GM12865 (cell line): ENCODE measurements around the gene MKX.

Source experiments
- DNase-seq: peaks from one replicate; pipeline ENCODE4 v3.0.0; 2010; ENCODE audit warnings: low read depth
- H3K4me3 ChIP-seq: 2 replicates; pipeline ENCODE4 v1.5.1; 2011; ENCODE audit warnings: mild to moderate bottlenecking, low read depth, low read length, control low read depth
- TF ChIP-seq, protein P1 (sequence below): IDR thresholded peaks from 2 replicates; pipeline ENCODE4 v1.5.1; 2011; ENCODE audit warnings: low read length, control low read depth, low read depth, inconsistent platforms; ENCODE audit not compliant: insufficient read depth; ENCODE audit errors: missing control alignments

The MKX gene

DNA sequence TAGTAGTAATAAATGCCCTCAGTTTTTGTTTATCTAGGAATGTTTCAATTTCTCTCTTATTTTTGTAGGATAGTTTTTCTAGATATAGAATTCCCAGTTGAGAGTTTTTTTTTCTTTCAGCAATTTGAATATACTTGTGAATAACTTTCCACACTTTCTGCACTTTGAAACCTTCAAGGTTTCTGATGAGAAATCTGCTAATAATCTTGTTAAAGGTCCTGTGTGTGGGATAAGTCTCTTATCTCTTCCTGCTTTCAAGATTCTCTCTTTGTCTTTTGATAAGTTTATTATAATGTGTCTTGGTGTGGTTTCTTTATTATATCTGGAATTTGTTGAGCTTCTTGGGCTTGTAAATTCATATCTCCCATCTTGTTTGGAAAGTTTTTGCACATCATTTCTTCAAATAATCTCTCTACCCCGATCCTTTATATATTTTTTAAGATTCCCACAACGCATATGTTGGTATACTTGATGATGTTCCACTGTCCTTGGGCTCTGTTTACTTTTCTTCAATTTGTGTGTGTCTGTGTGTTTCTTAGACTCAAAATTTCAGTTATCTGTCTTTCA is 103.5 kb downstream of the MKX start:
- no peak overlapping the region for H3K4me3 ChIP-seq
- TF ChIP-seq, protein P1, sequence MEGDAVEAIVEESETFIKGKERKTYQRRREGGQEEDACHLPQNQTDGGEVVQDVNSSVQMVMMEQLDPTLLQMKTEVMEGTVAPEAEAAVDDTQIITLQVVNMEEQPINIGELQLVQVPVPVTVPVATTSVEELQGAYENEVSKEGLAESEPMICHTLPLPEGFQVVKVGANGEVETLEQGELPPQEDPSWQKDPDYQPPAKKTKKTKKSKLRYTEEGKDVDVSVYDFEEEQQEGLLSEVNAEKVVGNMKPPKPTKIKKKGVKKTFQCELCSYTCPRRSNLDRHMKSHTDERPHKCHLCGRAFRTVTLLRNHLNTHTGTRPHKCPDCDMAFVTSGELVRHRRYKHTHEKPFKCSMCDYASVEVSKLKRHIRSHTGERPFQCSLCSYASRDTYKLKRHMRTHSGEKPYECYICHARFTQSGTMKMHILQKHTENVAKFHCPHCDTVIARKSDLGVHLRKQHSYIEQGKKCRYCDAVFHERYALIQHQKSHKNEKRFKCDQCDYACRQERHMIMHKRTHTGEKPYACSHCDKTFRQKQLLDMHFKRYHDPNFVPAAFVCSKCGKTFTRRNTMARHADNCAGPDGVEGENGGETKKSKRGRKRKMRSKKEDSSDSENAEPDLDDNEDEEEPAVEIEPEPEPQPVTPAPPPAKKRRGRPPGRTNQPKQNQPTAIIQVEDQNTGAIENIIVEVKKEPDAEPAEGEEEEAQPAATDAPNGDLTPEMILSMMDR: no peak
- DNase-seq: no peak

DNA sequence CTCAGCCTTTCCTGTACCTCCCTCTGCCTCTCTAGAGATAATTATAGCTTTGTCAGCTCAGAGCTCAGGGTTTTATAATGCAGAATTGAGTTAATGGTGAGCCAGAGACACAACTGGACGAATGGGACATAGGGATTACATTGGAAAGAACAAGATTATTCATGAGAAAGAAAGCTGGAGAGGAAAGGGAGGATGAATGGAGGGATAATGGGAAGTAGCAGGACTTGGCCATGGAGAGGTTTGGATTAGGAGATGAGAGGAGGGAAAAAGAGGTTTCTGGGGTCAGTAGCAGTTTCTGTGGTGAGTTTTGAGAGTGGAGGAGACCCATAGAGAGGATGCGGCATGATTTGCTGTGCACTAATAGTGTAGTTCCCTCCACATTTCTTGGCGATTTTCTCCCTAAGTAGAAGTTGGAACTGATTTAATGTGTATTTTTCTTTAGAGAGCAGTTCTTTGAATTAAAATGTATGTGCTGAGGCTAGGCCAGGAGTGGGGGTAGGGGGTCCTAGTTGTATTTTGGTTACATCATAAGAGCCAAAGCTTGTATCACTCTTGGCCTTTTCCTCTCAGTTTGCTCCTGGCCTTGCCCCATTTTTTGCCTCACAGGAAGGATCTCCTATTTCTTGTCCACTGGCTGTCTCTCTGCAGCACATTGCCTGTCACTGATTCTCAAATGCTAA is 107.4 kb downstream of the MKX start:
- H3K4me3 ChIP-seq: no peak overlapping the region
- TF ChIP-seq, protein P1: no peak
- no peak for DNase-seq

DNA sequence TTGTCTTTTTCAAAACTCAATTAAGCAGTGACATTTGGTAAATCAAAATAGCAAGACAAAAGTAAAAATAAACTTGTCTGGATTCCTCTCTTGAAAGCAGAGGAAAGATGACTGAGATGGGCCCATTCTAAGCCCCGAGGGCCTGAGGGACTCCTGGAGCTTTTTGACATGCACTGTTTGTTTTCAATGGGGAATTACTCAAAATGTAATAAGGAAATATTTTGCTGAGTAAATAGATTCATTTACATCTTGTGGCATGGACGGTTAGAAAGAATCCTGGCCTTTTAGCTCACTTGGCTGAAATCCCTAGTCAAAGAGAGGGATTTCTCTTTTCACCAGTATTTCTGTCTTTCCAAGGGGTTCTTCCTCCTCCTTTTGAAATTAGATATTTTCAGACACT is 108.0 kb downstream of the MKX start:
- no peak overlapping the region for H3K4me3 ChIP-seq
- DNase-seq: no peak
- TF ChIP-seq, protein P1: no peak

DNA sequence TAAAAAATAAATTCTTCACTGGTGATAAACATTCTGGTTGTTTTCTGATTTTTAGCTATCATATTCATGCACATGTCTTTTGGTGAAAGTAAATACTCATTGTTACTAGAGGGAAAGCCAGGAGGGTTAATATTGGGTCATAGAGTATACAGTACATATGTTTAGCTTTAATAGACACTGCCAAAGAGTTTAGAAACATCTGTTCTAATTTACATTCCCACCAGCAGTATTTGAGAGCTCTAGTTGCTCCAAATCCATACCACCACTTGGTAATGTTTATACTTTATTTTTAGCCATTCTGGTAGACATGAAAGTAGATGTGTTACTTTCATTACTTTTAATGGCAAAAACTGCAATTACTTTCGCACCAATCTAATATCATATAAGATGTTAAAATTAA is 108.8 kb downstream of the MKX start:
- TF ChIP-seq, protein P1: no peak
- no peak for DNase-seq
- no peak overlapping the region for H3K4me3 ChIP-seq

DNA sequence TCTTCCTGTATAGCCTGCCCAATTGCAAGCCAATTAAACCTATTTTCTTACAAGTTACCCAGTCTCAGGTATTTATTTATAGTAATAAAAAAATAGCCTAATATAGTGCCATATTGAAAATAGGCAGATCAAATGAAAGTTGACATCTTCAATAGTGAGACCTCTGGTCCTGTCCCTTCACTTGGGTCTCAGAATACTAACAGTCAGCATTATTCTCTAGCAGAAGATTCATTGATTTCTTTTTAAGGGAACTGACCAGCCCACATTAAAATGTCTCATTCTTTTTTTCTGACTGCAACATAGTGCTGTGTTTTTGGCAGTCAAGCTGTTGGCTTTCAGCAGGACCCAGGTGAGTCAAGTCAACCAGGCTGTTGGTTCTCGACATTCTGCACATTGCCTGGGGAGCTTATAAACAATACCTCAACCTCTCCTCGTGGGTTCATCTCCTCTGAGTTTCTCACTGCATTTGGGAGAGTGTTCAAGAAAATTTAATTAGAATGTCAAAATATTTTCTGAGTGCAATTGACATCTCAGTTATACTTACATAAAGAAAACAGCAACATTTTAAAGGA is 109.8 kb downstream of the MKX start:
- DNase-seq: no peak
- TF ChIP-seq, protein P1: no peak
- no peak overlapping the region for H3K4me3 ChIP-seq

DNA sequence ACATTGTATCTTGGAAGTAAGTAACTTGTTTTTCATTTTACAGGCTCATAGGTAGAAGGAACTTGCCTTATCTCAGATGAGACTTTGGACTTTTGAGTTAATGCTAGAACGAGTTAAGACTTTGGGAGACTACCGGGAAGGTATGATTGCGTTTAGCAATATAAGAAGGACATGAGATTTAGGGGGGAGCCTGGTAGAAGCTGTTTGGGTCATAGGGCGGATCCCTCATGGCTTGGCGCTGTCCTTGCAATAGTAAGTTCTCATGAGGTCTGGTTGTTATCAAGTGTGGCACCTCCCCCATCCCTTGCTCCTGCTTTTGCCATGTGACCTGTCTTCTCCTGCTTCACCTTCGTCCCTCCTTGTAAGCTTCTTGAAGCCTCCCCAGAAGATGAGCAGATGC is 110.3 kb downstream of the MKX start:
- TF ChIP-seq, protein P1: no peak
- H3K4me3 ChIP-seq: no peak overlapping the region

DNA sequence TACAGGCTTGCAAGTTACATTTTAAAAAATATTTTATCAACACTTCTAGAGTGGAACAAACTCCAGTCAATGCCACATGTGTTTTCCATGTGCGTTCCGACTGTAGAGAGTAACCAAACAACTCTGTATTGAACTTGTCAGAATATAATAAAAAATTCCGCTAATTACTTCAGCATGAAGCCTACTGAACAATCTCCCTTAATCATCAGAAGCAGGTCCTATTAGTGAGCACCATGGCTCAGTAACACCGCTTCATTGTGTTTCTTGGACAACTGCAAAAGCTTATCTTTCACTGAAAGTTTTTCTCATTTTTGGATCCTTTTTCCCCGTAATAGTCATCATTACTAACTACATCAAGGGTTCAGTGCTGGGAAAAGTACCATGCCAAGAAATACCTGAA is 117.0 kb downstream of the MKX start:
- TF ChIP-seq, protein P1: no peak
- no peak overlapping the region for H3K4me3 ChIP-seq
- DNase-seq: no peak

More for the DNA sequence above, 110.3 kb downstream of the MKX start:
- DNase-seq: no peak
